Activated naive CD4-positive, alpha-beta T cell (primary cell): ENCODE measurements around the gene SLC2A6.

ENCODE experiments used
- DNase-seq, 4 experiments: peaks; one replicate each; lab custom pipeline; 2025; lab: John Stamatoyannopoulos, UW

Gene SLC2A6

DNA sequence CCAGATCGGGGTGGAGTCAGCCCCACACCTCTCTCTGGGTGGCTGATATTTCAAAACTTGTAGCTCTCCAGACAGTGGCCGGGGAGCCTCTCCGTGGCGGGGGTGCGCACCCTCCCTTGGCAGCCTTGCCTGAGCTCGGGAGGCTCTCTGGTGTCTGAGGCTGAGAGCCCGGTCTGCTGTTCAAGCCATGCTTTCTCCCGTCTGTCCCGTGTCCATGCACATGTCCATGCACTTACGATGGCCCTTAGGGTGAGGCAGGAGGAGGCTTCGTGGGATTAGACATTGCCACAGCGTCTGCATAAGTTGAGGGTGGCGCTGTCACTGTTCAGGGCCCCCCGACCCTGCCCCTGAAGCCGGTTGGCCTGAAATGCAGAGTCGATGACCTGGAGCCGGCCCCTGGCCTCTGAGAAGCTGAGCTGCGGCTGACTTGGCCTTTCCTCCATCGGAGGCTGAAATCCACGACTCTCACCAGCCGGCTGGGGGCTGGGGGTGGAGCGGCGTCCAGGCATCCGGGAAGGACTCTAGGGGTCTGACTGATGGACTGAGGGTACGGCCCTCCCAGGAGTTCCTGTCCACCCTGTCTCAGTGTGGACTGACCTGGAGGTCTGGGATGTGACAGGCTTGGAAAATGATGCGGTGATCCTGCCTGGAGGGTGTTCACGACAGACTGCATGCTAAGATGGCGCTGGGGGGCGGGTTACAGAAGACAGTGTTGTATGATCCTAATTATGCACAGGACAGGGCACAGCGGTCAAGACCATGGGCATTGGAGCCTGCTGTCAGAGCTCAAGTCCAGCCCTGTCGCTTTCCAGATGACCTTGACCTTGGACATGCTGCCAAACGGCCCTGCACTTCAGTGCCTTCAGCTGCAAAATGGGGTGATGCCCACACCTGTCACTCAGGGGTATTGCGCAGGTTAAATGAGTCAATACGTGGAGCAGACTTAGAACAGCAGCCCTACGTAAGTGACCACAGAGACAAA is 18.3 kb upstream of the SLC2A6 start:
- DNase-seq: no peak

DNA sequence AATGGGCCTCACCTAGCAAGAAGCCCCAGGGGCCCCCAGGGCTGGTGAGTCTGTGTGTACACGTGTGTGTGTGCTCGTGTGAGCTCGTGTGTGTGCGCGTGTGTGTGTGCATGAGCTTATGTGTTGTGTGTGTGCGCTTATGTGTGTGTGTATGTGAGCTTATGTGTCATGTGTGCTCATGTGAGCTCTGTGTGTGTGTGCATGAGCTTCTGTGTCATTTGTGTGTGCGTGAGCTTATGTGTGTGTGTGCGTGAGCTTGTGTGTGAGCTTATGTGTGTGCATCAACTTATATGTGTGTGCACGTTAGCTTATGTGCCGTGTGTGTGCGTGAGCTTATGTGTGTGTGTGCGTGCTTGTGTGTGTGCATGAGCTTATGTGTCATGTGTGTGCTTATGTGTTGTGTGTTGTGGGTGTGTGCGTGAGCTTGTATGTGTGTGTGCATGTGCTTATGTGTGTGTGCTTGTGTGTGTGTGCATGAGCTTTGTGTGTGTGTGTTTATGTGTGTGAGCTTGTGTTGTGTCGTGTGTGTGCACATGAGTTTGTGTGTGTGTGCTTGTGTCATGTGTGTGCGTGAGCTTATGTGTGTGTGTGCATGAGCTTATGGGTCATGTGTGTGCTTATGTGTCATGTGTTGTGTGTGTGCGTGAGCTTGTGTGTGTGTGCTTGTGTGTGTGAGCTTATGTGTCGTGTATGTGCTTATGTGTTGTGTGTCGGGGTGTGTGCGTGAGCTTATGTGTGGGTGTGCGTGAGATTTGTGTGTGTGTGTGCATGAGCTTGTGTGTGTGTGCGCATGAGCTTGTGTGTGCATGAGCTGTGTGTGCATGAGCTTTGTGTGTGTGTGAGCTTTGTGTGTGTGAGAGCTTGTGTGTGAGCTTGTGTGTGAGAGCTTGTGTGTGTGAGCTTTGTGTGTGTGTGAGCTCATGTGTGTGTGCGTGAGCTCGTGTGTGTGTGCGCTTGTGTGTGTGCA is 16.7 kb upstream of the SLC2A6 start:
- DNase-seq: no peak

- no peak for DNase-seq
Observed at GRCh38 chr9:133494636-133495326, 15.9 kb upstream of the SLC2A6 start.

DNA sequence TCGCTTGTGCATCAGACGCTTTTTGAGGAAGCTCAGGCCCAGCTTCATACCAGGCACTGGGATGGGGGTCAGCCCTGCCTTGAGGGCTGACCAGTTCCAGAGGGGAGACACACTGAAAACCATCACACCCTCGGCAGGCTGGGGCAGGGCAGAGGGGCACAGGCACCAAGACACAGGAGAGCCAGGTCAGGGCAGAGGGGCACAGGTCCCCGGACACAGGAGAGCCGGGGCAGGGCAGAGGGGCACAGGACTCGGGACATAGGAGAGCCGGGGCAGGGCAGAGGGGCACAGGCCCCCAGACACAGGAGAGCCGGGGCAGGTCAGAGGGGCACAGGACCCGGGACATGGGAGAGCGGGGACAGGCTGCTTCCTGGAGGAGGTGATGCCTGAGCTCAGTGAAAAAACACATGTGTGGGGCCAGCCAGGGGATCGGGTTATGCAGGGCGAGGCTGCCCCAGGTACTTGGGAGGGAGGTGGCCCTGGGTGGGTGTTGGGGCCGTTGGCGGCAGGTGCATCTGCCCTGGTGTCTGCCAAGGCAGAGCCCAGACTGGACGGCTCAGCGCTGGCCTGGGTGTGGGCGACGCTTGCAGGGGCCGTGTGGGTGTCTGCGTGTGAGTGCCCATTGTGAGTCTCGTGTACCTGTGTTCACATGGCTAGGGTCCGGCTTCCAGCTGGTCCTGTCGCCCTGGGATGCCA is 15.1 kb upstream of the SLC2A6 start:
- no peak for DNase-seq

- DNase-seq: no peak
Observed at GRCh38 chr9:133493428-133493827, 14.5 kb upstream of the SLC2A6 start.

DNA sequence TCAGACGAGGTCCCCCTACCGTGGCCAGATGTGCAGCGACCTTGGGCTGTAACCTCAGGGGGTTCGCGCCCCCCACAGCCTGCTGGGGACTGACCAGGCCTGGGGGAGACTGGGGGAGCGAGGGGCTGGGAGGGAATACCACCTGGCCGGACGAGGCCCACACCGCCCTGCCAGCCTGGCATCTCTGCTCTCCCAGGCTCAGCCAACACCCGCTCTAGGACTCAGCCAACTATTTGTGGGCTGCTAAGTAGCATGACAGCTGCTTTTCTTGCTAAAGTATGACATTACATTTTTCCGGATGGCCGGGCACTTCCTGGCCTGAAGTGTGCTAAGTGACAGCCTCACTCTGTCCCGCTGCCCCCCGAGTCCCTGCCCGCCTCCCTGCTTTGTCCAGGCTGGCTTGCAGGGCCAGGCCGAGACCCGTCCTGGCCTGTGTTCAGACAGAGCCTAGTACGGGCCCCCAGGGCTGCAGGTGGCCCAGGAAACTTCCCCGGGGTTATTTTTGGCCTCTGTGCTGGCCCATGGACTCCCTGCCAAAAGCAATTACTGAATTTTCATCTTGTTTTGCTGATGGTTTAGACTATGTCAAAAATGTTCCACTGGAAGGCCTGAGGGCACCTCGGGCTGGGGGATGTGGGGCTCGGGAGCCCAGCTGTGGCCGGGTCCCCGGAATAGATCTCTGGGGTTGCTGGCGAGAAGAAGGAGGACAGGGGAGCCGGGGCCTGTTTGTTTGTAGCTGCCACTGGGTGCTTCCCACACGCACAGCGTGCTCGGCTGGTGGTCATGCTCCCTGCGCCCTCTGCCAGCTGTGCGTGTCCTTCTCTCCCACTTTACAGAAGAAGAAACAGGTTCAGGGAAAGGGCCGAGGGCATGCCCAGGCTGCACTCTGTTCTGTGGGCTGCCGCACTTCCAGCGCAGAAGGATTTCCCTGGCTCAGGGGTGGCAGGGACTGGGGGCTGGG is 13.4 kb upstream of the SLC2A6 start:
- DNase-seq: no peak

DNA sequence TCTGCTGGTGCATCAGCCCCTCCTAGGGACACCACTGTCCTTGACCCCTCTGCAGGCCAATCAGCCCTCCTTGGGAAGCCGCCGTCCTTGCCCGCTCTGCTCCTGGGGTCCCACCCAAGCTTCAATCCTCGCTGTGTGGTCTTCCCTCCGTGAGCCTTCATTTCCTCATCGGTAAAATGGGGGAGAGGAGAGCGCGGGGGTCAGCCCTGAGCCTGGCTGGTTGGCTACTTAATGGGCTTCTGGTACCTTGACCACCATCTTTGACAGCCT is 12.7 kb upstream of the SLC2A6 start:
- DNase-seq: no peak

- no peak for DNase-seq
Observed at GRCh38 chr9:133490865-133491655, 12.2 kb upstream of the SLC2A6 start.

- DNase-seq: no peak
Observed at GRCh38 chr9:133490201-133490681, 11.3 kb upstream of the SLC2A6 start.

GRCh38 chr9:133489253-133490190 is 10.6 kb upstream of the SLC2A6 start:
- DNase-seq: no peak

DNA sequence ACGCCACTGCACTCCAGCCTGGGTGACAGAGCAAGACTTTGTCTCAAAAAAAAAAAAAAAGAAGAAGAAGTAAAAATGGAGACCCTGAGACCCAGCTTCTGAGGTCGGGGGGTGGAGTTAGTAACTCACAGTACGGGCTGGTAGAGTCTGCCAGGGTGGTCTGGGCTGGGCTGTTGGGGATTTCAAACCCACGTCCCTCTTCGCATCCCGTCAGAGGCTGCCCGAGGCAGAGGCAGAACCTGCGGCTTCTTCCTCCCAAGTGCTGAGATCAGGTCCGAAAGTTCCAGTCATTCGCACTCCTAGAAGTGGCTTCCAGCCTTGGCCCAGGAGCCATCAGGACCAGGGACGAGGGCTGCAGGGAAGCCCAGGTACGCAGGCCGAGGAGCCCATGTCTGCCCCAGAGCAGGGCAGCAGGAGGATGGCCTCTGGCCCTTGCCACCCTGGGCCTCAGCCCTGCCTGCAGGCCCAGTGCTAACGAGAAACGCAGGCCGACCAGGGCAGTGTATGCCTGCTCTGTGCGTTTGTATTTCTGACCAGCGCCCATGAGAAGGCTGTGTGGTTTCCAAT is 9.9 kb upstream of the SLC2A6 start:
- DNase-seq: no peak

DNA sequence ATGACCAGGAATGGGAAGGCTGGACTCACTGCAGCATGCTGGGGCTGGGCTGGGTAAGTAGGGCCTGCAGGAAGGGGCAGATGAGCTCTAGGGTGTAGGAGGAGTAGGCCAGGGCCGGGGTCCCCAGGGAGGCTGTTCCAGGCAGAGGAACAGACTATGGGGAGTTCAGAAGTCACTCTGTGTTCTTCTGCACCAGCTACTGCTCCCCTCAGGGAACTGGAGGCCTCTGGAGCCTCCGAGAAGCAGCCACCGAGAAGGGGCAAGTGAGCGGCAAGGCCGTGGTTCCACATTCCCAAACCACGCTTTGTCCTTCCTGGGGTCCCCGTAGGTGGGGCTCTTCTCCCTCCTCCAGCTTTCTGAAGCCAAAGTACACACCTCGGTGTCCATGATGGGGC is 8.4 kb upstream of the SLC2A6 start:
- no peak for DNase-seq

DNA sequence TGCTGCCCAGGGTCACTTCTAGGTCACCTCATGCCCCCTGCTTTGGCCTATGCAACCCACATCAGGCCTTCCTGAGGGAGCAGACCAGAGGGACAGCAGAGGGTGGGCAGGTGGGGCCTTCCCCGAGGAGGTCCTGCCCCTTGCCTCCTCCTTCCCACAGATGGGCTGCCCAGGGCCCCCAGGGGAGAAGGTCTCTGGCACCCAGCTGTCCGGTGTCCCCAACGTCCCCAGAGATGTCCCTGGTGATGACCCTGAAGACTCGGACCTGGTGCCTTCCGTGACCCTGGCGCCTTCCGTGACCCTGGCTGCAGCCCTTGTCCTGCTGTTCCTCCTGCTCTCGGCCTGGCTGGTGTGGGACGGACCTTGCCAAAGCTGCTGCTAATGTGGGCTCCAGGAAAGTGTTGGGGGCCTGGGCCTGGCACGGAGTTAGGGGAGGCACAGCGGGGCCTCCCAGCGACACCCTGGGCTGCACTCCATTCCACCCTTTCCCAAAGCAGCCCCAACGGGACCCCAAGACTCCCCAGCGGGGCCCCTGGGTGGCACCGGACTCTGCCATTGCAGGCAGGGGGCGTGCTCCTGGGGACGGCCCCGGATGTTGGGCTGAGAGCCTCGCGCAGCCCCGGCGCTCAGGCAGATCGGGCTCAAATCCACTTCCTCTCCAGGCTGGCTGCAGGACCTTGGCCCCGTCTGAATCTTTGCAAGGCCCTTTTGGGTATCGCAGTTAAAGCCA is 6.8 kb upstream of the SLC2A6 start:
- DNase-seq: no peak

- no peak for DNase-seq
Observed at GRCh38 chr9:133484671-133485437, 6.0 kb upstream of the SLC2A6 start.

GRCh38 chr9:133483611-133484010 is 4.7 kb upstream of the SLC2A6 start:
- DNase-seq: no peak

- peak in 1 of 4 experiments; percentile 19 for DNase-seq
Observed at GRCh38 chr9:133477992-133478850, 678 bp downstream of the SLC2A6 start.
